ENCODE measurements around the gene GPC3. TPM values are rescaled to one million over a fixed set of nuclear protein-coding genes. Genes with fewer than 3 reads are reported as not detected.
"Not testable (repeated sequence)": the region's sequence is repeated elsewhere in the genome, so short reads cannot be mapped to it uniquely, and the experiment has no call there.

Gene GPC3
- total and polyA plus RNA-seq, 4 experiments from 2014 or later = 0.20 to 2.4 (median 0.22) TPM; not detected in 1

- H3K4me1 Mint-ChIP-seq = no peaks in the 10 kb centered on the region
- H3K9me3 ChIP-seq (ENCODE audit: control insufficient read depth in 1 of 2, low read length in 2 of 2) = no peaks in the 10 kb centered on the region
- POLR2A ChIA-PET (ENCODE audit: partially characterized antibody) = no interaction called here
These were observed 214.2 kb downstream of the GPC3 start for GRCh38 chrX:133771086-133771646.

GRCh38 chrX:133762976-133763548 lies 222.3 kb downstream of the GPC3 start:
- H3K36me3 Mint-ChIP-seq; H3K27me3 ChIP-seq (ENCODE audit: insufficient read depth, low read length); H3K27me3 Mint-ChIP-seq; POLR2A ChIA-PET (ENCODE audit: partially characterized antibody); H3K9me3 ChIP-seq (ENCODE audit: control insufficient read depth in 1 of 2, low read length in 2 of 2); H3K4me1 ChIP-seq (ENCODE audit: insufficient read depth, low read length); H3K36me3 ChIP-seq (ENCODE audit: insufficient read depth, low read length); H3K27ac ChIP-seq (ENCODE audit: low read depth, low read length); CTCF ChIA-PET (ENCODE audit: partially characterized antibody); H3K9me3 Mint-ChIP-seq; intact Hi-C loops (cut with micrococcal nuclease); H3K4me3 ChIP-seq (ENCODE audit: low read length in 2 of 2): not testable (repeated sequence)
- peak in 4 of 5 donors; percentile 18 to 21 (median 19) for DNase-seq
- Mint-ChIP-seq H3K4me1 (peaks cover 9 to 20% (median 13%) of the 10 kb centered on the region in 4 donors), H3K4me3 (peak overlapping the region; percentile 14 to 70 (median 44)), H3K27ac (peak overlapping the region in 3 of 7 donors; percentile 30 to 65 (median 40))

More at GRCh38 chrX:133771086-133771646, 214.2 kb downstream of the GPC3 start:
- no peaks in the 10 kb centered on the region for H3K36me3 Mint-ChIP-seq
- no peak overlapping the region for H3K27ac ChIP-seq (ENCODE audit: low read depth, low read length)
- H3K9me3 Mint-ChIP-seq = no peaks in the 10 kb centered on the region
- no peak overlapping the region for H3K27ac Mint-ChIP-seq
- no peak overlapping the region for H3K4me3 Mint-ChIP-seq
- H3K27me3 ChIP-seq (ENCODE audit: insufficient read depth, low read length) = no peaks in the 10 kb centered on the region
- intact Hi-C loops (cut with micrococcal nuclease) = no loop called here
- H3K4me1 ChIP-seq (ENCODE audit: insufficient read depth, low read length) = no peaks in the 10 kb centered on the region
- H3K36me3 ChIP-seq (ENCODE audit: insufficient read depth, low read length) = no peaks in the 10 kb centered on the region
- no peaks in the 10 kb centered on the region for H3K27me3 Mint-ChIP-seq
- DNase-seq = no peak
- CTCF ChIA-PET (ENCODE audit: partially characterized antibody) = no interaction called here
- H3K4me3 ChIP-seq (ENCODE audit: low read length in 2 of 2) = no peak overlapping the region

- Mint-ChIP-seq H3K4me1 (peaks cover 0 to 10% (median 5%) of the 10 kb centered on the region in 4 donors), H3K27me3 (peaks cover 0 to 1% of the 10 kb centered on the region in 2 donors), H3K4me3 (no peak overlapping the region), H3K27ac (no peak overlapping the region), H3K36me3 (no peaks in the 10 kb centered on the region), H3K9me3 (no peaks in the 10 kb centered on the region)
- Histone ChIP-seq H3K27ac (ENCODE audit: low read depth, low read length) (no peak overlapping the region), H3K36me3 (ENCODE audit: insufficient read depth, low read length) (no peaks in the 10 kb centered on the region), H3K4me3 (ENCODE audit: low read length in 2 of 2) (no peak overlapping the region), H3K4me1 (ENCODE audit: insufficient read depth, low read length) (peaks cover 8% of the 10 kb centered on the region), H3K27me3 (ENCODE audit: insufficient read depth, low read length) (no peaks in the 10 kb centered on the region), H3K9me3 (ENCODE audit: control insufficient read depth in 1 of 2, low read length in 2 of 2) (no peaks in the 10 kb centered on the region)
- intact Hi-C loops (cut with micrococcal nuclease) = no loop called here
- POLR2A ChIA-PET (ENCODE audit: partially characterized antibody) = no interaction called here
- no peak for DNase-seq
- CTCF ChIA-PET (ENCODE audit: partially characterized antibody) = no interaction called here
These were observed 230.7 kb downstream of the GPC3 start for GRCh38 chrX:133754657-133755056.

- peaks cover 18% of the 10 kb centered on the region for H3K4me1 ChIP-seq (ENCODE audit: insufficient read depth, low read length)
- no peak for DNase-seq
- CTCF ChIA-PET (ENCODE audit: partially characterized antibody) = interaction anchor here (1.5 kb wide), 1 partner anchor 24 kb away, joined by 4 read pairs; no protein-coding TSS in a partner anchor
- no peak overlapping the region for H3K4me3 Mint-ChIP-seq
- H3K36me3 ChIP-seq (ENCODE audit: insufficient read depth, low read length) = no peaks in the 10 kb centered on the region
- intact Hi-C loops (cut with micrococcal nuclease) = no loop called here
- no peaks in the 10 kb centered on the region for H3K27me3 ChIP-seq (ENCODE audit: insufficient read depth, low read length)
- no peak overlapping the region for H3K4me3 ChIP-seq (ENCODE audit: low read length in 2 of 2)
- no peak overlapping the region for H3K27ac Mint-ChIP-seq
- H3K27me3 Mint-ChIP-seq = no peaks in the 10 kb centered on the region
- H3K4me1 Mint-ChIP-seq = peaks cover 7 to 31% (median 23%) of the 10 kb centered on the region in 4 donors
- POLR2A ChIA-PET (ENCODE audit: partially characterized antibody) = no interaction called here
- H3K36me3 Mint-ChIP-seq = no peaks in the 10 kb centered on the region
- H3K9me3 Mint-ChIP-seq = no peaks in the 10 kb centered on the region
- no peak overlapping the region for H3K27ac ChIP-seq (ENCODE audit: low read depth, low read length)
- H3K9me3 ChIP-seq (ENCODE audit: control insufficient read depth in 1 of 2, low read length in 2 of 2) = no peaks in the 10 kb centered on the region
These were observed 235.4 kb downstream of the GPC3 start for GRCh38 chrX:133749951-133750350.

GRCh38 chrX:133749370-133749769 lies 236.0 kb downstream of the GPC3 start:
- H3K27ac Mint-ChIP-seq = peak overlapping the region in 4 of 7 donors; percentile 1 to 68 (median 20)
- CTCF ChIA-PET (ENCODE audit: partially characterized antibody) = interaction anchor here (1.5 kb wide), 1 partner anchor 25 kb away, joined by 4 read pairs; no protein-coding TSS in a partner anchor

GRCh38 chrX:133747196-133747595 lies 238.2 kb downstream of the GPC3 start:
- no peak for DNase-seq
- CTCF ChIA-PET (ENCODE audit: partially characterized antibody) = no interaction called here
- intact Hi-C loops (cut with micrococcal nuclease) = no loop called here
- H3K9me3 Mint-ChIP-seq = no peaks in the 10 kb centered on the region
- H3K36me3 Mint-ChIP-seq = no peaks in the 10 kb centered on the region
- H3K27ac Mint-ChIP-seq = no peak overlapping the region
- Histone ChIP-seq H3K27me3 (ENCODE audit: insufficient read depth, low read length) (no peaks in the 10 kb centered on the region), H3K9me3 (ENCODE audit: control insufficient read depth in 1 of 2, low read length in 2 of 2) (no peaks in the 10 kb centered on the region), H3K4me1 (ENCODE audit: insufficient read depth, low read length) (peaks cover 18% of the 10 kb centered on the region), H3K27ac (ENCODE audit: low read depth, low read length) (no peak overlapping the region), H3K36me3 (ENCODE audit: insufficient read depth, low read length) (no peaks in the 10 kb centered on the region), H3K4me3 (ENCODE audit: low read length in 2 of 2) (no peak overlapping the region)
- H3K4me3 Mint-ChIP-seq = no peak overlapping the region
- no peaks in the 10 kb centered on the region for H3K27me3 Mint-ChIP-seq
- H3K4me1 Mint-ChIP-seq = peaks cover 13 to 44% (median 32%) of the 10 kb centered on the region in 4 donors
- POLR2A ChIA-PET (ENCODE audit: partially characterized antibody) = no interaction called here

More at GRCh38 chrX:133749370-133749769, 236.0 kb downstream of the GPC3 start:
- no peaks in the 10 kb centered on the region for H3K9me3 Mint-ChIP-seq
- intact Hi-C loops (cut with micrococcal nuclease) = no loop called here
- Histone ChIP-seq H3K4me3 (ENCODE audit: low read length in 2 of 2) (no peak overlapping the region), H3K36me3 (ENCODE audit: insufficient read depth, low read length) (no peaks in the 10 kb centered on the region), H3K4me1 (ENCODE audit: insufficient read depth, low read length) (peaks cover 18% of the 10 kb centered on the region), H3K27ac (ENCODE audit: low read depth, low read length) (no peak overlapping the region), H3K27me3 (ENCODE audit: insufficient read depth, low read length) (no peaks in the 10 kb centered on the region), H3K9me3 (ENCODE audit: control insufficient read depth in 1 of 2, low read length in 2 of 2) (no peaks in the 10 kb centered on the region)
- POLR2A ChIA-PET (ENCODE audit: partially characterized antibody) = no interaction called here
- H3K36me3 Mint-ChIP-seq = no peaks in the 10 kb centered on the region
- peak in 4 of 5 donors; percentile 30 to 45 (median 36) for DNase-seq
- peaks cover 10 to 36% (median 26%) of the 10 kb centered on the region in 4 donors for H3K4me1 Mint-ChIP-seq
- peak overlapping the region; percentile 1 to 73 (median 34) for H3K4me3 Mint-ChIP-seq
- H3K27me3 Mint-ChIP-seq = no peaks in the 10 kb centered on the region

- CTCF ChIA-PET (ENCODE audit: partially characterized antibody) = interaction anchor here (1.0 to 1.9 kb wide), 2 partner anchors 30 to 45 kb away, joined by 3 to 4 read pairs; no protein-coding TSS in a partner anchor
- intact Hi-C loops (cut with micrococcal nuclease) = no loop called here
These were observed 238.8 kb downstream of the GPC3 start for GRCh38 chrX:133746593-133746992.

More at GRCh38 chrX:133746593-133746992, 238.8 kb downstream of the GPC3 start:
- Mint-ChIP-seq H3K36me3 (no peaks in the 10 kb centered on the region), H3K4me1 (peaks cover 13 to 44% (median 32%) of the 10 kb centered on the region in 4 donors), H3K27ac (no peak overlapping the region), H3K4me3 (peak overlapping the region in 1 of 8 donors; percentile 5), H3K9me3 (no peaks in the 10 kb centered on the region), H3K27me3 (no peaks in the 10 kb centered on the region)
- Histone ChIP-seq H3K4me3 (ENCODE audit: low read length in 2 of 2) (no peak overlapping the region), H3K36me3 (ENCODE audit: insufficient read depth, low read length) (no peaks in the 10 kb centered on the region), H3K9me3 (ENCODE audit: control insufficient read depth in 1 of 2, low read length in 2 of 2) (no peaks in the 10 kb centered on the region), H3K27ac (ENCODE audit: low read depth, low read length) (no peak overlapping the region), H3K27me3 (ENCODE audit: insufficient read depth, low read length) (no peaks in the 10 kb centered on the region), H3K4me1 (ENCODE audit: insufficient read depth, low read length) (peaks cover 18% of the 10 kb centered on the region)
- POLR2A ChIA-PET (ENCODE audit: partially characterized antibody) = no interaction called here
- DNase-seq = no peak

Data from CD4-positive, alpha-beta memory T cell (primary cell).